Activated CD4-positive, alpha-beta T cell treated with anti-CD3 and anti-CD28 coated beads for 36 hours (primary cell): ENCODE results near the gene RRP36. TPM values are rescaled to one million over a fixed set of nuclear protein-coding genes. Genes with fewer than 3 reads are reported as not detected.

Experiments
- ATAC-seq: fragments of 200-7000 bp; cut with Tn5 transposase; one replicate; pipeline ENCODE4 v1.10.0; 2021; ENCODE audit warnings: mild to moderate bottlenecking, moderate library complexity
- CTCF ChIA-PET: fragments of 350-600 bp; sonication (Branson Sonifier 250); formaldehyde crosslinking; loops from one replicate; lab custom pipeline; 2021; ENCODE audit warnings: antibody characterized with exemption; lab: Charles Lee
- POLR2A ChIA-PET: fragments of 350-600 bp; sonication (Branson Sonifier 250); formaldehyde crosslinking; loops from one replicate; lab custom pipeline; 2021; ENCODE audit warnings: antibody characterized with exemption, inconsistent platforms; lab: Charles Lee
- DNase-seq: peaks from one replicate; pipeline ENCODE4 v3.0.0-alpha.2; 2020
- H3K27ac Mint-ChIP-seq: one replicate; pipeline ENCODE4 v1.8.0; 2021; ENCODE audit warnings: mixed read lengths
- H3K27me3 Mint-ChIP-seq: one replicate; pipeline ENCODE4 v1.8.0; 2021; ENCODE audit warnings: mixed read lengths
- H3K36me3 Mint-ChIP-seq: one replicate; pipeline ENCODE4 v1.8.0; 2021; ENCODE audit warnings: low read depth, mixed read lengths
- H3K4me1 Mint-ChIP-seq: one replicate; pipeline ENCODE4 v1.8.0; 2021; ENCODE audit warnings: mixed read lengths
- H3K4me3 Mint-ChIP-seq: one replicate; pipeline ENCODE4 v1.8.0; 2021; ENCODE audit warnings: mild to moderate bottlenecking, moderate library complexity, mixed read lengths
- H3K9me3 Mint-ChIP-seq: one replicate; pipeline ENCODE4 v1.8.0; 2021; ENCODE audit warnings: low read depth, mixed read lengths
- intact Hi-C, 2 experiments: fragments of 100-400 bp; cut with DNase I in 1 of 2; cut with micrococcal nuclease in 1 of 2; formaldehyde crosslinking; loops; one replicate each; pipeline versions ENCODE4 v1.14.2 to v1.15.1; 2022 to 2024; cut with DNase I, micrococcal nuclease
- total RNA-seq, 2 experiments: library from RNA; stranded (reverse); gene quantifications; one replicate each; pipeline ENCODE4 v1.2.3, GENCODE V29; 2021

Gene RRP36
- total RNA-seq, 2 experiments from 2014 or later = 45.8 to 48.1 TPM

- ATAC-seq = no peak
- peak overlapping the region; percentile 1 for H3K27ac Mint-ChIP-seq
- no peaks in the 10 kb centered on the region for H3K9me3 Mint-ChIP-seq
- peak overlapping the region; percentile 85 for H3K4me3 Mint-ChIP-seq
- H3K27me3 Mint-ChIP-seq = no peaks in the 10 kb centered on the region
- ChIA-PET CTCF (interaction anchor here (0.7 to 1.4 kb wide), 2 partner anchors 12 to 796 kb away, joined by 3 to 4 read pairs; no protein-coding TSS in a partner anchor), POLR2A (interaction anchor here (0.5 kb wide), 1 partner anchor 366 kb away, joined by 3 read pairs; the partner anchor contains the start of gene ABCC10)
- intact Hi-C loops = no loop called here
- peaks cover 4% of the 10 kb centered on the region for H3K36me3 Mint-ChIP-seq
- peaks cover 27% of the 10 kb centered on the region for H3K4me1 Mint-ChIP-seq
- no peak for DNase-seq
Measured at GRCh38 chr6:43060755-43061633, 39.6 kb downstream of the RRP36 start.

- ATAC-seq = no peak
- Mint-ChIP-seq H3K4me1 (peaks cover 27% of the 10 kb centered on the region), H3K4me3 (no peak overlapping the region), H3K27ac (no peak overlapping the region), H3K27me3 (no peaks in the 10 kb centered on the region), H3K36me3 (peaks cover 2% of the 10 kb centered on the region), H3K9me3 (no peaks in the 10 kb centered on the region)
- DNase-seq = no peak
- ChIA-PET CTCF (no interaction called here), POLR2A (interaction anchor here (0.5 kb wide), 1 partner anchor 365 kb away, joined by 3 read pairs; the partner anchor contains the start of gene ABCC10)
- intact Hi-C loops = no loop called here
Measured at GRCh38 chr6:43061861-43062260, 40.4 kb downstream of the RRP36 start.

- Mint-ChIP-seq H3K27me3 (no peaks in the 10 kb centered on the region), H3K4me3 (no peak overlapping the region), H3K36me3 (no peaks in the 10 kb centered on the region), H3K27ac (no peak overlapping the region), H3K9me3 (no peaks in the 10 kb centered on the region), H3K4me1 (peaks cover 24% of the 10 kb centered on the region)
- no peak for ATAC-seq
- no peak for DNase-seq
- ChIA-PET POLR2A (no interaction called here), CTCF (interaction anchor here (0.6 kb wide), 1 partner anchor 314 kb away, joined by 3 read pairs; no protein-coding TSS in a partner anchor)
- intact Hi-C loops = no loop called here
Measured at GRCh38 chr6:43062818-43063217, 41.4 kb downstream of the RRP36 start.

- Mint-ChIP-seq H3K4me1 (no peaks in the 10 kb centered on the region), H3K4me3 (no peak overlapping the region), H3K27me3 (no peaks in the 10 kb centered on the region), H3K36me3 (peaks cover 3% of the 10 kb centered on the region), H3K27ac (no peak overlapping the region), H3K9me3 (no peaks in the 10 kb centered on the region)
- CTCF ChIA-PET = interaction anchor here (0.7 to 0.8 kb wide), 3 partner anchors 11 to 48 kb away, joined by 3 to 4 read pairs (median 3); partner anchors contain the start of genes KLC4 and MRPL2
- ATAC-seq = peak; percentile 85
- POLR2A ChIA-PET = no interaction called here
- intact Hi-C loops = loop anchor here (1.0 to 5.0 kb wide), 3 partner anchors 73 to 168 kb away; no protein-coding TSS in a partner anchor
- peak; percentile 47 for DNase-seq
Measured at GRCh38 chr6:43070028-43070632, 48.7 kb downstream of the RRP36 start.

- DNase-seq (no peak), ATAC-seq (no peak)
- intact Hi-C loops = loop anchor here in 1 of 2 experiments (5.0 kb wide), 1 partner anchor 173 kb away; no protein-coding TSS in a partner anchor
- Mint-ChIP-seq H3K4me3 (no peak overlapping the region), H3K4me1 (peaks cover 7% of the 10 kb centered on the region), H3K36me3 (peaks cover 3% of the 10 kb centered on the region), H3K27me3 (peaks cover 9% of the 10 kb centered on the region), H3K27ac (no peak overlapping the region), H3K9me3 (no peaks in the 10 kb centered on the region)
- ChIA-PET POLR2A (no interaction called here), CTCF (interaction anchor here (0.6 kb wide), 1 partner anchor 13 kb away, joined by 3 read pairs; no protein-coding TSS in a partner anchor)
Measured at GRCh38 chr6:43074847-43075669, 53.6 kb downstream of the RRP36 start.

- Mint-ChIP-seq H3K27me3 (peaks cover 9% of the 10 kb centered on the region), H3K4me1 (peaks cover 7% of the 10 kb centered on the region), H3K4me3 (peak within 1 kb of the TSS; percentile 65), H3K9me3 (no peaks in the 10 kb centered on the region), H3K27ac (no peak within 1 kb of the TSS), H3K36me3 (peaks cover 3% of the 10 kb centered on the region)
- peak; percentile 71 for DNase-seq
- peak; percentile 85 for ATAC-seq
- POLR2A ChIA-PET = no interaction called here
- CTCF ChIA-PET = interaction anchor here (2.2 kb wide), 1 partner anchor 68 kb away, joined by 10 read pairs; no protein-coding TSS in a partner anchor
- intact Hi-C loops = no loop called here
Measured at GRCh38 chr6:43075670-43076463, 54.4 kb downstream of the RRP36 start, which contains the start of gene PTK7. TSS of gene PTK7 (plus strand) at chr6:43076314. CDS start at chr6:43076489, 175 bp downstream.

- Mint-ChIP-seq H3K27me3 (peaks cover 9% of the 10 kb centered on the region), H3K4me3 (peak overlapping the region; percentile 65), H3K27ac (no peak overlapping the region), H3K36me3 (peaks cover 3% of the 10 kb centered on the region), H3K9me3 (no peaks in the 10 kb centered on the region), H3K4me1 (peaks cover 7% of the 10 kb centered on the region)
- intact Hi-C loops = no loop called here
- ChIA-PET CTCF (interaction anchor here (2.2 kb wide), 1 partner anchor 67 kb away, joined by 10 read pairs; no protein-coding TSS in a partner anchor), POLR2A (no interaction called here)
- DNase-seq = peak; percentile 14
- ATAC-seq = no peak
Measured at GRCh38 chr6:43076464-43077332, 55.3 kb downstream of the RRP36 start.

- ATAC-seq = no peak
- ChIA-PET CTCF (interaction anchor here (2.2 kb wide), 1 partner anchor 67 kb away, joined by 10 read pairs; no protein-coding TSS in a partner anchor), POLR2A (no interaction called here)
- H3K9me3 Mint-ChIP-seq = no peaks in the 10 kb centered on the region
- peaks cover 9% of the 10 kb centered on the region for H3K27me3 Mint-ChIP-seq
- H3K4me3 Mint-ChIP-seq = peak overlapping the region; percentile 65
- peak; percentile 27 for DNase-seq
- H3K36me3 Mint-ChIP-seq = peaks cover 2% of the 10 kb centered on the region
- H3K27ac Mint-ChIP-seq = no peak overlapping the region
- H3K4me1 Mint-ChIP-seq = peaks cover 7% of the 10 kb centered on the region
- intact Hi-C loops = no loop called here
Measured at GRCh38 chr6:43077333-43077809, 55.9 kb downstream of the RRP36 start.

GRCh38 chr6:43077981-43078511, 56.6 kb downstream of the RRP36 start:
- peaks cover 7% of the 10 kb centered on the region for H3K4me1 Mint-ChIP-seq
- peaks cover 2% of the 10 kb centered on the region for H3K36me3 Mint-ChIP-seq
- CTCF ChIA-PET = interaction anchor here (2.2 kb wide), 1 partner anchor 66 kb away, joined by 10 read pairs; no protein-coding TSS in a partner anchor
- H3K27ac Mint-ChIP-seq = no peak overlapping the region
- H3K4me3 Mint-ChIP-seq = no peak overlapping the region
- H3K9me3 Mint-ChIP-seq = no peaks in the 10 kb centered on the region
- peaks cover 9% of the 10 kb centered on the region for H3K27me3 Mint-ChIP-seq
- DNase-seq (no peak), ATAC-seq (no peak)
- POLR2A ChIA-PET = no interaction called here
- intact Hi-C loops = no loop called here
